A673 (cell line): ENCODE measurements around the gene MRPS12.

Experiments
- CTCF ChIP-seq: fragments of 300-800, 200-600 bp; sonication (generic); conservative IDR thresholded peaks from 2 replicates; pipeline ENCODE4 v1.5.1; 2017; ENCODE audit warnings: low read depth, mild to moderate bottlenecking, antibody characterized with exemption, low read length, moderate library complexity, mixed read lengths
- EZH2 ChIP-seq: fragments of 200-600 bp; sonication (generic); IDR thresholded peaks from 2 replicates; pipeline ENCODE4 v1.6.1; 2017; ENCODE audit warnings: borderline replicate concordance, low read depth, mild to moderate bottlenecking, mixed read lengths, antibody characterized with exemption, low read length; ENCODE audit not compliant: poor library complexity, severe bottlenecking

- TF ChIP-seq CTCF (no peak), EZH2 (no peak)
These were observed at the start of gene MRPS12 for GRCh38 chr19:38930776-38931520.
